DMS114 treated with DMSO at 0.1 percent for 48 hours (cell line): Measurements from ENCODE around the gene FCMR.

Experiments used
- DNase-seq: peaks from one replicate; lab custom pipeline; 2025; ENCODE audit not compliant: unreplicated experiment; lab: John Stamatoyannopoulos, UW

The FCMR gene

DNA sequence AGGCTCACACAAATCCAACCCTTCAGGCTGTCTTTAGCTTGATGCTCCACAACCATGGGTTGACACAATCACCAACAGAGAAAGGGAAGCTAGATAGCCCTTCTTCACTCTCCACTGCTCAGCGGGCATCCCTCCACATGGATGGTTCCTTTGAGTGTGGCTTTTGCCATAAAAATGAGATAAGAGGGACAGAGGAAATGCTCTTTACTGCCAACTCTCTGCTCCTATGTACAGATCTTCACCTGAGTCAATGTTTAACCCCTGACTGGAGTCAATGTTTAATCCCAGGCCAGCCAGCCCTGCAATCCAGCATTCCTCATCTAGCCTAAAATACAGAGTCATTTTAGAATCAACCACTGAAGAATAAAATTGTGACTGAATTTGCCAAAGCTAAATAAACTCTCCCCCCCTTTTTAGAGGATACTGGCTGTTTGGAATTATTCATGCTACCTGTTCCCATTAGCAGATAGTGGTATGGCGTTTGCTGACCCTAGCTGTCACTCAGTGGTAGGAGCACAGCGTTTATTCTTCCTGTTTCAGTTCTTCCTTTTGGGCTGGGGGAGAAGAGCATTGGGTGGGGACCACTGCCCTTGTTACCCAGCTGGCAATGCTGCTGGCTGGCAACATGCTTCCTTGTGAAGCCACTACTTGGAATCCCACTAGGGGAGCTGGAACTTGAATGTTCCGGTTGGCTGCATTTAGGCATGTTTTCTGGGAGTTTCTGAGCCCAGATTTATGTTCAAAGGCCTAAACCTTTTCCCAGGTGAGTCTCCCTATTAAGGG lies 29.8 kb upstream of the FCMR start:
- DNase-seq: no peak

DNA sequence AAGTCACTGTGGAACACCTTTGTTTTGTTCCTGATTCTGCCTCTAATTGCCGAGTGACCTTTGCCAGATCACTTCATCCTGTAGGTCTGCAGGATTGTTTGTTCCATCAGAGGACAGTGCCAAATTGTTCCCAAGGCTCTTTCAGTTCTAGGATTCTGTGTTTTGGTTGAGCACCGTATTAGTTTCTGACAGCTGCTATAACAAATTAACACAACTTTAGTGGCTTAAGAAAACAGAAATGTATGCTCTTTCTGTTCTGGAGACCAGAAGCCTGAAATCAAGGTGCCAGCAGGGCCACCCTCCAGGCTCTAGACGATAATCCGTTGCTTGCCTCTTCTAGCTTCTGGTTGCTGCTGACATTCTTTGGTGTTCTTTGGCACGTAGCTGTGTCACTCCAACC lies 27.9 kb upstream of the FCMR start:
- DNase-seq: no peak

DNA sequence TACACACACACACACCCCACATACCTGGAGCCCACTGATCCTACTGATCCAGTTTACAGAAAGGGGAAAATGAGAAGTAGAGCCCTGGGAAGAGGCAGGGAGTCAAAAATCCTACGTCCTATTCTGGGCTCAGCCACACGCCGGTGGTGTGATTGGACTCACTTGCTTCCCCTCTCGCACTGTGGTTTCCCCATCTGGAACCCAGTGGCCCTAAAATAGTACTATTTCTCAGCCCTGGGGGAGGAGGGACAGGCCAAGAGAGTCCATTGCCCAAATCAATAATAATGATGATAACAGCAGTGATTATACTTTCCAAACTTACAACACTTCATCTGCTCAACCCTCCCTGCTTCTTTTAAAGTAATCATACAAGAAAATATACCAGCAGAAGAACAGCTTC lies 27.5 kb upstream of the FCMR start:
- no peak for DNase-seq

DNA sequence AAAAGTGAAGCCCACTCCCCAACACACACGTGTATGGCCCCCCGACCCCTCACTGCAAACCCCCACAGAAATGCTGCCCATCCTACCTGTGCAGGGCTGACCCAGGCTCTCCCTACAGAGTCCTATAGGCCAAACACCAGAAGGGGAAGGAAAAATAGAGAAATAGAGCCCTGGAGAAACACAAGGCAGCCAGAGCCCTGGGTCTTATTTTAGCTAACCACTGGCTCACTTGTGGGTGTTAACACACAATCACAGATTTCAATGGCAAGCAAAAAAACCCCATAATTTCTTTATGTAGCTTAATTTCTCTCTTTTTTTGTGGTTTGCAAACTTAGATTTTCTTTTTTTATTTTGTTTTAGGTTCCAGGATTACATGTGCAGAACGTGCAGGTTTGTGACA lies 25.5 kb upstream of the FCMR start:
- no peak for DNase-seq

DNA sequence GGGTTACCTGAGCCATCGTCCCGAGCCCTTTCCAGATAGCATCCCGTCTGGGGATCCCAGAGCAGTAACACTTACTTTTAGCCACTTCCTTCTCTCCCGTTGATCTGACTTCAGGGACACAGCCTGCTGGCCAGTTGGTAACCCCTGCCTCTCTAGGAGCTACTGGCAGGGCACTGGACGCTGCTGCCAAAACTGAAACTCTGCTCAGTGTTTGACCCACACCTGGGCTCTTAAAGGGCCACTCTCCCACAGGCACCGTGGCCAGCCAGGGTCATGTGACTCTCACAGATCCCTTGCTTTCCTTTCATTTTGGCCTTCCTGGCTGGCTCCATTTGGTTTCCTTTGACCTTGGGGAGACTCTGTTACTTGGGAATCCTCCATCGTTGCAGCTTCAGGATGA lies 24.5 kb upstream of the FCMR start, which contains the start of gene PIGR:
Gene PIGR, minus strand, starts transcription at position 206 of the 400 bp plus-strand sequence. CDS start 5,935 bp downstream, outside the sequence.
- DNase-seq: no peak

DNA sequence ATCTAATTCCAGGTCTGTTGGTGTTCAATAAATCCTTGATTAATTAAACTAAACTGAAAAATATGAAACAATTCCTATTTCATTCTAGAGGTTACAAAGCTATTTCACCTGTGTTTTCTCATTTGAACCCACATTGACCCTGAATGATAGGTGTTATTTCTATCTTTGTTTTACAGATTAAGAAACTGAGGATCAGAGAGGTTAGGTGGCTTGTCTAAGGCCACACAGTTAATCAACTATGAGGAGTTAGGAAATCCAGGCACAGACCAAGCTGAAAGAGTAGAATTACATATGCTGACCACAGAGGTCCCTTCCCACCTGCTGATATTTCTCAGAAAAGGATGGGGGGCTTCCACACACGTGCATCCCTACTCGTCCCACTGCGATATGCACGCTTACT lies 24.0 kb upstream of the FCMR start:
- no peak for DNase-seq

DNA sequence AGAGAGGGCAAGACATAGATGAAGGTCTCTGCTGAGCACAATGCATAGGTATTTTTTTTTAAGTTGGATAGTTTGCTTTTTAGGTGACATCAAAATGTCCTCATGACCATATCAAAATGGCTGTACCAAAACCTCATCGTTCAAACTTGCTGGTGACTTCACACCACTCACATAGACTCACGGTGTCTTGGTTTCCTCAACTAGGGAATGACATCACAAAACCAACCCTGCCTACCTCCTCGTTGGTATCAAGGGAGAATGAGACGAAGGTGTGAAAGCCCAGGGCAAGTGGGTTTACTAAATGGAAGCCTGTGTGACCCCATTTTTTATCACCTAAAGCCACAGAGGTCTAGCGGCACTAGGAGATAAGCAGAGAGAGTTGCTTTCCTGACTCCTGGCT lies 23.0 kb upstream of the FCMR start:
- DNase-seq: no peak

DNA sequence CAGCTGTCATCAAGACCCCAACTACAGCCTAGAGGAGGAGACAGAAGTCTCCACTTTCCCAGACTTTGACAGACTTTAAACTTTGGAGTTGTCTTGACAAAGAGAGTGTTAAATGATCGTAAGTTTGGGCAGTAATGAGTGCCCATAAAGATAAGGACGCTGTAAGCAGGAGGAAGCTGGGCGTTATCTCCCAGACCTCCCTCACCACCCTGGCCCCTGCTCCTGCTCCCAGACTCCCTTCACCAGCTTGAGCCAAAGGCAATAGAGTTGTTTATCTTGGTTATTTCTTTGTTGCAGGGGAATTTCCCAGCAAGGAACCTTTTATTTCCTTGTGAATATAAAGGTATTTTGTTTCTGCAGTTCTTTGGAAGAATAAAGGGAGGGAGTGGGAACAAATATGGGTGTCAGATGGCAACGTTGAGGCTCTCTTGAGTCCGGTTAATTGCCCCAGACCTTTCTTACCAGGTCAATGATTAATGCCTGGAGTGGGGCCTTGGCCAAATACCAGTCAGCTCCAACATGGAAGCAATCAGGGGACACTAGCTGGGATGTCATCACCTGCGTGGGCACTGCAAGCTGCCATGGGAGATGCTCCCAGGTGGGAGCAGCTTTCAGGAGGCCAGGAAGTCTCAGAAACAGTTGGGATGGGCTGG lies 20.2 kb upstream of the FCMR start:
- DNase-seq: no peak

DNA sequence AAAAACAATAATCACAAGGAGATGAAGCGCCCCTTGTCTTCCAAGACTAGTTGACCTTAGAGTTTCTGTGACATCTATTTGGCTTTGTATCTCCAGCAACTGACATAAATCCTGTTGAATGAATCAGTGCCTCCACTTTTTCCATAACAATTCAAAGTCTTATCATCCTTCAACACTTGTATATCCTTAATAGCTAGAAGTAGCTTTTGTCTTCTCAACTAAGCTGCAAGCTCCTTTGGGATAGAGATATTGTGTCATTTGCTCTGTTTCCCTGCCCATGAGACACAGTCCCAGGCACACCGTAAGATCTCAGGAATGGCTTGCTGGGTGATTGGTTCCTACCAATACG lies 18.8 kb upstream of the FCMR start:
- DNase-seq: no peak

DNA sequence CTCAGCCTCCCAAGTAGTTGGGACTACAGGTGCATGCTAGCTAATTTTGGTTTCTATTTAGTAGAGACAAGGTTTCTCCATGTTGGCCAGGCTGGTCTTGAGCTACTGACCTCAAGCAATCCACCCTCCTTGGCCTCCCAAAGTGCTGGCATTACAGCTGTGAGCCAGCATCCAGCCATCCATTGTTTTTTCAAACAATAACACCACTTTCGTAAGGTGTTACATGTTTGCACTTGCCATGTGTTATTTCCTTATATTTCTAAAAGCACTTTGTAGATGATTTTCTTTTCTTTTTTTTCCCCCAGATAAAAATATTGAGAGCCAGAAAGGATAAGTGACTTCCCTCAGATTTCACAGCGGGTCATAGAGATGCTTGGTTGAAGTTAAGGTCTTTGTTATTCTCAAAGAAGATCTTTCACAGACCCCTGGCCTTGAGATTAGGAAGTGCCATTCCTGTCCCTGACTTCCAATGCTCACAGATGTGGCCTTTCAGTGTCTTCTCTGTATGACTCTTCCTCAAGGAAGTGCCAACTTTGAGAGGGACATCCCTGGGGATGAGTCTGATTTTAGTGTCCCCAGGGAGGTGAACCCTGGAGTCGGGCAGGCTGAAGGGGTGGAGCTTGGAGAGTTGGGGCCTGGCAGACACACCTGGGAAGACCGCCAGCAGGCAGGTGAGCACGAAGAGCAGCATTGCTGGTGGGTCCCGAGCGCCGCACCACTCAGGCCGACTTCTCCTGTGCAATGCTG lies 18.3 kb upstream of the FCMR start:
- DNase-seq: no peak

DNA sequence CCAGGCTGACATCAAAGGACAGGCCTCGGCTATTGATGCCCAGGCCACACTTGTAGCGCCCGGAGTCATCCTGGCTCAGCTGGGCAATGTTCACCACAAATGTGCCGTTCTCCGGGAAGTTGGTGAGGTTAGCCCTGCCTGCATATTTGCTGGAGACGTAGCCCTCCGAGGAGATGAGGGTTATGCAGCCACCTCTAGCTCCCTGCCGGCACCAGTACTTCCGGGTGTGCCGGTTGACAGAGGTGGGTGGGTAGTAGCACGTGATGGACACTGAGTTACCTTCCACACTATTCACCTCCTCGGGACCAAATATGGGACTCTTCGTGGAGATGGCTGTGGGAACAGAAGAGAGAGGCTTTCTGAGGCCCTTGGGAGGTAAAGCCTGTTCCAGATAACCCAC lies 17.4 kb upstream of the FCMR start:
- DNase-seq: no peak

DNA sequence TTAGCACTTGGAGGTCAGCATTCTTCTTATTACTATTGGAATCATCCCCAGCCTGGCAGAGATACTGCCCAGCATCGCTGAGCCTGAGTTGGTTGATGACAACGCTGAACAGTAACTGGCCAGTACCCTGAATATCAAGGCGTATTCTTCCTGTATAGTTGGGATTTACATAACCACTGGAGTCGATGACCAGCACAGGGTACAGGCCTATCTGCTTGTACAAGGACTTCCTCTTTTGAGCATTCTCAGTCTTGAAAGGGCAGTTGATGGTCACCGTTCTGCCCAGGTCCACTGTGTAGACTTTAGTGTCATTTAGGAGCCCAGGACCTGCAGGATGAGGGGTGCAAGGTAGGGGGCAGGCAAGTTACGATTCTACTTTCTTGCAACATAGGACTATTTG lies 15.7 kb upstream of the FCMR start:
- no peak for DNase-seq

DNA sequence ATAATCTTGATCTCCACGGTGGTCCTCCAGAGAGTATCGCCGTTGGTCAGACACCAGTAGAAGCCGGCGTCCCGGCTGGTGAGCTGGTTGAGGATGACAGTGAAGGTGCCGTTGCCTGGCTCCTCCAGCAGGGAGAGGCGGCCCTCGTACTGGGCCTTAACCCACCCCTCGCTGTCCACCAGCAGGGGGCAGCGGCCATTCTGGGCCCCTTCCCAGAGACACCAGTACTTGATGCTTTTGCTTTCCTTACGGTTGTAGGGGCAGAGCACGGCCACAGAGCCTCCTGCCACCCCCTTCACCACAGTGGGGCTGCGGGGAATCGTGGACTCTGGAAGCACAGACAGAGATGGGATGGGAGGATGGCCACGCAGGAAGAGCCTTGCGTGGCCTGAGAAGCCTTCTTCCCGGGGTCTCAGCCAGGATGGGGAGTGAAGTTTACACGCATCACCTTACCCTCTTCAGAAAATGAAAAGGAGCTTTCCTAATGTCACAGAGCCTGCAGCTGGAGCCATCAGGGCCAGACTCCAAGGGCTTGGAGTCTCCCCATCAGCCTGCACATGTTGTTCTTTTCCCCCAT lies 13.8 kb upstream of the FCMR start:
- no peak for DNase-seq

DNA sequence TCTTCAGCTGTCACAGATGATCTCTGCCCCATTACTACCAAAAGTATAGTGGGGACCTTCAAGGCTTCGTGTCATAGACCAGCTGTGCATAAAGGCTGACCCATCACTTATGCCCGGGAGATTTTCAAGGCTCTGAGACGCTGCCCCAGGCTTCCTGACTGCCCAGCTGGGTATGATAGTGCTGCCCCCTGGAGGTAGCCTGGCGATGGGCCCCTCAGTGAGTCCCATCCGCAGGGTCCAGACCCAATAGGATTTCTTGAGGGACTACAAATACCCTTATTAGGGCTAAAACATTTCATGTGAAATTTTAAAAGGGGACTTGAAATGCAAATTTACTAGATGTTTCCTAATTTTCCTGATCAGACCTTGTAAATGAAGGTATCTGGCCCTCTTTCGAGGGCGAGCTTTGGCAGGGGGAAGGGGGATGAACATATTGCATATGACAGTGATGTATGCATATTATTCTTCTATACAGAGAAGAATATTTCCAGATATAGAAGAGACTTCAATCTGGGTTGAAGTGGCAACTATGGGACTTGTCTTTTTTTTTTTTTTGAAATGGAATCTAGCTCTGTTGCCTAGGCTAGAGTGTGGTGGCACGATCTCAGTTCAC lies 11.7 kb upstream of the FCMR start:
- no peak for DNase-seq

DNA sequence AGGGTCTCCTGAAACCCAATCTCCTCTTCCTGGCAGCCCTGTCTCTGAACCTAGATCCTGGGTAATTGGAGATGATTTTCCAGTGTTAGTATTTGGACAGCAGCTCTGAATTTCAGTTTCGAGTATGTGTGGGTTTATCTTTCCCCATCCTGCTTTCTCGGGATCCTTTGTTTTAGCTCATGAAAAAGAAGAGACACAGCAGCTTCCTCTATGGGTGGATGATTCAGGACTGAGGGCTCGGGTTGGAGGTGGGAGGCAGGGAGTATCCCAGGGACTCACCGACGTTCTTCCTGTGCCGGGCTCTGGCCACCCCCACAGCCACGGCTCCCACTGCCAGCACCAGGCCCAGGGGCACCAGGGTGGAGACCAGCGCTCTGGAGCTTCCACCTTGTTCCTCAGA lies 10.4 kb upstream of the FCMR start:
- no peak for DNase-seq

DNA sequence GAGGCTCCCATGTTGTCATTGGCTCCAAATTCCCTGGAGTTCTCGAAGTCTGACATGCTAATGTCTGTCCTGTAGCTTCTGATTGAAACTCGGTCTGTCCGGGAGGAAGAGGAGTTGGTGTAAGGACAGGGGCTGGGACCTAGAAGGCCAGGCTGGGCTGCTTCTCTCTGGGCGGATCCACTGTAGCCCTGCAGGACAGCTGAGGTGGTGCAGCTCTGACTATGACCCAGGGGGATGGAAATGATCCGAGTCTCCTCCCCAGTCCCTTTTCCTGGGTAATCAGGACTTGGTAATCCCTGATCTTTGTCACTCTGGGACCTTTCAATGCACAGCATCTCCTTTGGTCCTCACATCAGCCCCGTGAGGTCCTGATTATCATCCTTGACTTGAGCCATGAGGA lies 10.0 kb upstream of the FCMR start:
- no peak for DNase-seq

DNA sequence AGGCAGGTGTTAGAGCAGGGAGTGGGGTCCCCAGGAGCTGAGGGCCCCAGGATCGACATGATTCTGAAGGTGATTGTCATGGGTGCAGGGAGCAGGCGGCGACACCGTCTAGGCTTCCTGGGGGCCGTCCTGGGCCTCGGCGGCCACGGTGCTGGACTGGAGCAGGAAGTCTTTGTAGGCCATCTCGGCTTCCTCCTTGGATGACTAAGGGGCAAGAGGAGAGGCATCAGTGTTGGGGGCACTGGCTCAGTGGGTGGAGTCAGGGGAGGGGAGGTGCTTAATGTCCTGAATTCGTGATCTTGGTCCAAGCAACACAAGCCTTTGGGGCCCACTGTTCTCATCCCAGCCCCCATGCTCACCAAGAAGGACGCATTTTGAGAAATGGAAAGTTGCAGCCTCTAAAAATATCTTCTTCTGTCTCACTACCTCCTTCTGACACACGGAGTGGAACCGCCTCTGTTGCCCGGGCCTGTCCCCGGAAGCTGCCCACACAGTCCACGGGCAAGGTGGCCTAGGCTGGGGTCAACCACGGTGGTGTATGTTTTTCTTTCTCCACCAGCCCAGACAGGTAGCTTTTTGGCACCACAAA lies 8.6 kb upstream of the FCMR start:
- DNase-seq: no peak

DNA sequence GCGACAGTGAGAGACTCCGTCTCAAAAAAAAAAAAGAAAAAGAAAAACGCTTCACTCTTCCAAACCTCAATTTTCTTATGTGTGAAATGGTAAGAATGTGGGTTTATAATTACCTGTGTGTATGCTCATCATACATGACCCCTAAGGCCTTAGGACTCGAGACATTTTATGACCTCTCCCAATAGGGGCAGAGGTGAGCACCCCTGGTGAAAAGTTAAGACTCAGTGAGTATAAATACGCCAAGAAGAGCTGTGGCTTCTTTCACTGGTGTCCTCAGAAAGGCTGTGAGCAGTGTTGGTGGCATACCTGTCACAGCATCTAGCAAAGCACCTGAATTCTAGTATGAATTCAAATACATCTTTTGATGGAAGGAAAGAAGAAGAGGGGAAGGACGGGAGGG lies 7.8 kb upstream of the FCMR start:
- DNase-seq: no peak

DNA sequence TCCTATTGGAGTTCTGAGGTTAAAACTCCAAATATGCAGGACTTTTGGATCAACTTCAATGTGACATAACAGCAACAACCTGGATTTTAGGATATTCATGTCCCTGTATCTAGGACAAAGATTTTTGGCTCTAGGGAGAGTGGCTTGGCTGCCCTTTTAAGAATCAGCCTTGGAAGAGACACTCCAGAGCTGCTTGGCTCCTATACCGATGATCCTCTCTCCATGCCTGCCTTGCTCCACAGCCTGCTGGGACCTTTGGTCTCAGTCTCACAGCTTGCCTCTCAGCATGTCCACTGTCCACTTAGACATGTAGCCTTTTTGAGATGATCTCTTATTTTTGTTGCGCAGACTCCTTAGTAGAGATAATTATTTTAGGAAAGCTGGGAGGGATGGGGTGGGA lies 4.5 kb upstream of the FCMR start:
- DNase-seq: no peak

DNA sequence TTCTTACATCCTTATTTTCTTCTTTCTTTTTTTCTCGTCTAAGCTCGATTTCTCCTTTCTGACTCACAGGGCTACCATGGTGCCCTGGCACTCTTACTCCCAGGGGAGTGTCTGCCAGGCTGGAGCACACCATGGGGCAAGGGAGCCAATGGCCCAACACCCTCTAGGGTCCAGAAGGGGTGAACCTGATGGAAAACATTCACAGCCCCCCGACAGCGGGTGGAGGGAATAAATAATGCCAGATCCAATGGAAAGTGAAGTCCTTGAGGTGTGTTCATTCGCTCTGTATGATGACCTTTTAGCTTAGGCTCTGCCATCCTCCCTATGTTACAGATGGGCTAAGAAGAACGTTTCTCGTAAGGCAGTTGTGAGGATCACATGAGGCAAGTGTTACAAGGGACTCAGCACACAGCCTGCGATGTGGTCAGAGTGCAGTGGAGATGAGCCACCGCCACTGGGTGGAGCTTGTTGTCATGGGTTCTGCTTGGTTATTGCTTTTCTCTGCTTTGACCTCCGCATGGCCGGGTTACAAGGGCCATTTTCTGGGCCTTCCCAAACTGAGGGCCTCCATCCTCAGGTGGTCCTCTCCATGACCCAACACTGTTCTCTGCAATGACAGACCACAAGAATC lies 3.5 kb upstream of the FCMR start:
- no peak for DNase-seq
